HL-60 (cell line): Measurements from ENCODE around the gene TIFAB.

ENCODE experiments used
- DNase-seq, 2 experiments: peaks; one replicate each; pipeline ENCODE4 v3.0.0-alpha.2; 2010 to 2020; ENCODE audit warnings: low read depth in 1 of 2, low spot score in 1 of 2
- H3K27ac ChIP-seq: fragments of 250-450 bp; sonication (Bioruptor Pico); replicated peaks from 2 replicates; pipeline ENCODE4 v1.5.1; 2020; ENCODE audit warnings: mild to moderate bottlenecking, moderate library complexity
- H3K27me3 ChIP-seq: fragments of 250-450 bp; sonication (Bioruptor Pico); 2 replicates; pipeline ENCODE4 v1.5.1; 2021; ENCODE audit warnings: mild to moderate bottlenecking, moderate library complexity; ENCODE audit not compliant: insufficient read depth, poor library complexity, severe bottlenecking
- H3K4me3 ChIP-seq: replicated peaks from 2 replicates; pipeline ENCODE4 v1.5.1; 2011; ENCODE audit warnings: mild to moderate bottlenecking, control low read depth, low read length; ENCODE audit not compliant: insufficient read depth
- CTCF ChIP-seq: IDR thresholded peaks from one replicate; pipeline ENCODE4 v1.5.1; 2011; ENCODE audit warnings: low read length, control low read depth, inconsistent platforms; ENCODE audit not compliant: insufficient read depth
- GABPA ChIP-seq: IDR thresholded peaks from 2 replicates; pipeline ENCODE4 v1.6.1; 2012; ENCODE audit warnings: low read depth
- POLR2AphosphoS5 ChIP-seq: IDR thresholded peaks from 2 replicates; pipeline ENCODE4 v1.6.1; 2012; ENCODE audit warnings: low read depth
- REST ChIP-seq: IDR thresholded peaks from 2 replicates; pipeline ENCODE4 v1.6.1; 2012; ENCODE audit warnings: low read depth; ENCODE audit not compliant: insufficient replicate concordance
- SPI1 ChIP-seq: IDR thresholded peaks from 2 replicates; pipeline ENCODE4 v1.6.1; 2012; ENCODE audit warnings: low read depth, mild to moderate bottlenecking, borderline replicate concordance

TIFAB gene

GRCh38 chr5:135446206-135446605 lies 5.9 kb downstream of the TIFAB start:
- Histone ChIP-seq H3K27me3 (no peaks in the 10 kb centered on the region), H3K27ac (no peak overlapping the region), H3K4me3 (no peak overlapping the region)
- TF ChIP-seq REST (no peak), GABPA (no peak), SPI1 (no peak), CTCF (no peak), POLR2AphosphoS5 (no peak)
- no peak for DNase-seq

- H3K4me3 ChIP-seq = no peak overlapping the region
- no peaks in the 10 kb centered on the region for H3K27me3 ChIP-seq
- DNase-seq = no peak
- TF ChIP-seq SPI1 (no peak), GABPA (no peak), REST (no peak), CTCF (no peak), POLR2AphosphoS5 (no peak)
- H3K27ac ChIP-seq = no peak overlapping the region
Observed at GRCh38 chr5:135445306-135445985, 6.7 kb downstream of the TIFAB start.

DNA sequence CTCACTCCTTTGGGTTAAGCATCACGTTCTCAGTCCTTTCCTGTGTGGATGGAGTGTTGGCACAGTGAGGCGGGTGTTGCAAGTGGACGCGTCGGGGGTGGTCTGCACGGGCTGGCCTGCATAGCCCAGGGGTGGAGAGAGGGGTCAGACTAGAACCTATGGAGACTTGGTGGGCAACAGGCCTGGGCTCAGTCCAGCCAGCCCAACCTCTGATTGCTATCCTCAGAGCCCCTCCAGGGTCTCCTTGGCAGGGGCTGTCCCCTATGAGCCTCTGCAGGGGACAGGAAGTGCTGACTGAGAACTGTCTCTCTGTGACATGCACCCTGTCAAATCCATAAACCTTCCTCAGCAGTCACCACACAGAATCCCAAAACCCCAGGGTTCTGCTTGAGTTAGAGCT lies 7.3 kb downstream of the TIFAB start:
- no peak for TF ChIP-seq SPI1
- TF ChIP-seq CTCF = no peak
- TF ChIP-seq REST = no peak
- TF ChIP-seq GABPA = no peak
- TF ChIP-seq POLR2AphosphoS5 = no peak
- Histone ChIP-seq H3K4me3 (no peak overlapping the region), H3K27me3 (no peaks in the 10 kb centered on the region), H3K27ac (no peak overlapping the region)
- no peak for DNase-seq
